Smooth muscle cell (in vitro differentiated cells): Measurements from ENCODE around the gene CPTP. TPM values are rescaled to one million over a fixed set of nuclear protein-coding genes. Genes with fewer than 3 reads are reported as not detected.

ENCODE experiments used
- DNase-seq: peaks from one replicate; lab custom pipeline; 2025; ENCODE audit not compliant: unreplicated experiment; lab: John Stamatoyannopoulos, UW
- H2AFZ ChIP-seq: fragments of 200-600 bp; sonication (generic); 2 replicates; pipeline ENCODE4 v1.6.0; 2016; ENCODE audit warnings: antibody characterized with exemption, low read depth, mild to moderate bottlenecking
- H3F3A ChIP-seq: fragments of 200-600 bp; sonication (generic); 2 replicates; pipeline ENCODE4 v1.6.0; 2017; ENCODE audit warnings: antibody characterized with exemption, low read depth
- H3K27ac ChIP-seq: fragments of 200-600 bp; sonication (generic); 2 replicates; pipeline ENCODE4 v1.5.1; 2016; ENCODE audit warnings: low read depth, mild to moderate bottlenecking
- H3K27me3 ChIP-seq: fragments of 200-600 bp; sonication (generic); 2 replicates; pipeline ENCODE4 v1.6.1; 2016; ENCODE audit warnings: low read depth, mild to moderate bottlenecking
- H3K36me3 ChIP-seq: fragments of 200-600 bp; sonication (generic); 2 replicates; pipeline ENCODE4 v1.5.1; 2016; ENCODE audit warnings: low read depth
- H3K4me1 ChIP-seq: fragments of 200-600 bp; sonication (generic); 2 replicates; pipeline ENCODE4 v1.5.1; 2016; ENCODE audit warnings: low read depth
- H3K4me2 ChIP-seq: fragments of 200-600 bp; sonication (generic); 2 replicates; pipeline ENCODE4 v1.6.0; 2016; ENCODE audit warnings: mild to moderate bottlenecking
- H3K4me3 ChIP-seq: fragments of 200-600 bp; sonication (generic); 2 replicates; pipeline ENCODE4 v1.5.1; 2016; ENCODE audit warnings: mild to moderate bottlenecking
- H3K79me2 ChIP-seq: fragments of 200-600 bp; sonication (generic); 2 replicates; pipeline ENCODE4 v1.6.0; 2016; ENCODE audit warnings: low read depth, mild to moderate bottlenecking
- H3K9ac ChIP-seq: fragments of 200-600 bp; sonication (generic); 2 replicates; pipeline ENCODE4 v1.6.0; 2016; ENCODE audit warnings: low read depth
- H3K9me3 ChIP-seq: fragments of 200-600 bp; sonication (generic); replicated peaks from 2 replicates; pipeline ENCODE4 v1.5.1; 2016; ENCODE audit warnings: low read depth
- H4K20me1 ChIP-seq: fragments of 200-600 bp; sonication (generic); 2 replicates; pipeline ENCODE4 v1.6.0; 2016; ENCODE audit warnings: low read depth
- CTCF ChIP-seq: fragments of 200-600 bp; sonication (generic); IDR thresholded peaks from 2 replicates; pipeline ENCODE4 v1.5.1; 2017; ENCODE audit warnings: borderline replicate concordance, mild to moderate bottlenecking, antibody characterized with exemption; ENCODE audit not compliant: insufficient read depth, poor library complexity, severe bottlenecking
- WGBS: methylation state at CpG from one replicate; pipeline ENCODE4 v1.1.7; 2016; ENCODE audit warnings: low lambda C conversion rate; 5-methylcytosine and 5-hydroxymethylcytosine counted together
- polyA plus RNA-seq: library from polyadenylated mRNA; unstranded; fragments of >200 nt; fragmentation: Nextera tagmentation; extraction: Ambion mirVana; gene quantifications from 2 replicates; pipeline ENCODE4 v1.2.1, GENCODE V29; 2016
- total RNA-seq: library from RNA; depleted of rRNA; stranded (reverse); fragments of >200 nt; gene quantifications from 2 replicates; pipeline ENCODE4 v1.2.3, GENCODE V29; 2014

CPTP gene
- total and polyA plus RNA-seq, 2 experiments from 2014 or later, result 16.2 to 34.3 TPM

- DNase-seq, result no peak
- H3K27ac ChIP-seq, result no peak overlapping the region
Observed at GRCh38 chr1:1333551-1334241, 9.1 kb downstream of the CPTP start.

GRCh38 chr1:1334835-1335234 lies 10.2 kb downstream of the CPTP start:
- H3K4me2 ChIP-seq, result no peak overlapping the region
- H3K9me3 ChIP-seq, result no peaks in the 10 kb centered on the region
- no peak for TF ChIP-seq CTCF
- no peaks in the 10 kb centered on the region for H3K36me3 ChIP-seq
- H3K9ac ChIP-seq, result no peak overlapping the region
- no peak overlapping the region for H3K4me3 ChIP-seq
- H3K27me3 ChIP-seq, result no peaks in the 10 kb centered on the region
- no peaks in the 10 kb centered on the region for H3K79me2 ChIP-seq
- no peaks in the 10 kb centered on the region for H3F3A ChIP-seq
- WGBS, result 75% methylated on average over 11 of the region's 11 CpGs
- H2AFZ ChIP-seq, result no peak overlapping the region
- DNase-seq, result no peak
- peaks cover 7% of the 10 kb centered on the region for H3K4me1 ChIP-seq
- H4K20me1 ChIP-seq, result peaks cover 9% of the 10 kb centered on the region
- no peak overlapping the region for H3K27ac ChIP-seq

More at GRCh38 chr1:1333551-1334241, 9.1 kb downstream of the CPTP start:
- no peaks in the 10 kb centered on the region for H3K27me3 ChIP-seq
- no peak for TF ChIP-seq CTCF
- no peaks in the 10 kb centered on the region for H3F3A ChIP-seq
- H3K9me3 ChIP-seq, result no peaks in the 10 kb centered on the region
- no peak overlapping the region for H3K4me3 ChIP-seq
- no peak overlapping the region for H3K4me2 ChIP-seq
- H3K36me3 ChIP-seq, result no peaks in the 10 kb centered on the region
- WGBS, result 94% methylated on average over 36 of the region's 36 CpGs
- peaks cover 16% of the 10 kb centered on the region for H4K20me1 ChIP-seq
- H3K4me1 ChIP-seq, result peaks cover 7% of the 10 kb centered on the region
- no peak overlapping the region for H2AFZ ChIP-seq
- H3K79me2 ChIP-seq, result no peaks in the 10 kb centered on the region
- H3K9ac ChIP-seq, result no peak overlapping the region

- no peak for TF ChIP-seq CTCF
- WGBS, result 92% methylated on average over 14 of the region's 16 CpGs
Observed at GRCh38 chr1:1335283-1335682, 10.7 kb downstream of the CPTP start.

GRCh38 chr1:1335792-1336248 lies 11.2 kb downstream of the CPTP start:
- no peak overlapping the region for H2AFZ ChIP-seq
- no peak for DNase-seq
- no peaks in the 10 kb centered on the region for H3K27me3 ChIP-seq
- no peak for TF ChIP-seq CTCF
- no peak overlapping the region for H3K4me3 ChIP-seq
- 98% methylated on average over 10 of the region's 21 CpGs for WGBS
- peaks cover 16% of the 10 kb centered on the region for H4K20me1 ChIP-seq
- no peak overlapping the region for H3K4me2 ChIP-seq
- peaks cover 3% of the 10 kb centered on the region for H3K4me1 ChIP-seq
- H3K27ac ChIP-seq, result no peak overlapping the region
- H3K79me2 ChIP-seq, result no peaks in the 10 kb centered on the region
- no peaks in the 10 kb centered on the region for H3K9me3 ChIP-seq
- H3K36me3 ChIP-seq, result no peaks in the 10 kb centered on the region
- no peak overlapping the region for H3K9ac ChIP-seq
- no peaks in the 10 kb centered on the region for H3F3A ChIP-seq

More at GRCh38 chr1:1335283-1335682, 10.7 kb downstream of the CPTP start:
- no peak overlapping the region for H3K27ac ChIP-seq
- H3K4me3 ChIP-seq, result no peak overlapping the region
- no peak for DNase-seq
- peaks cover 10% of the 10 kb centered on the region for H4K20me1 ChIP-seq
- H3K79me2 ChIP-seq, result no peaks in the 10 kb centered on the region
- peaks cover 7% of the 10 kb centered on the region for H3K4me1 ChIP-seq
- H2AFZ ChIP-seq, result no peak overlapping the region
- no peaks in the 10 kb centered on the region for H3K36me3 ChIP-seq
- no peaks in the 10 kb centered on the region for H3F3A ChIP-seq
- no peak overlapping the region for H3K9ac ChIP-seq
- no peaks in the 10 kb centered on the region for H3K27me3 ChIP-seq
- H3K4me2 ChIP-seq, result no peak overlapping the region
- no peaks in the 10 kb centered on the region for H3K9me3 ChIP-seq
